HepG2 (cell line): ENCODE measurements around the gene CST8. TPM values are rescaled to one million over a fixed set of nuclear protein-coding genes. Genes with fewer than 3 reads are reported as not detected.
A peak's percentile ranks its signal among the peaks of the same experiment; 100 is the strongest.

Source experiments
- BRCA1 ChIP-seq: sonication (generic); formaldehyde crosslinking; IDR thresholded peaks from 2 replicates; pipeline ENCODE4 v1.4.0; 2020; ENCODE audit warnings: missing genetic modification reagents
- CBX5 ChIP-seq: sonication (generic); formaldehyde crosslinking; IDR thresholded peaks from 2 replicates; pipeline ENCODE4 v1.4.0; 2020; ENCODE audit warnings: missing genetic modification reagents, borderline replicate concordance
- DZIP1 ChIP-seq: sonication (generic); formaldehyde crosslinking; IDR thresholded peaks from 2 replicates; pipeline ENCODE4 v1.5.0; 2020; ENCODE audit warnings: mild to moderate bottlenecking, missing genetic modification reagents
- EHMT2 ChIP-seq: fragments of 200-600 bp; sonication (generic); IDR thresholded peaks from 2 replicates; pipeline ENCODE4 v1.7.0; 2017; ENCODE audit warnings: antibody characterized with exemption, low read depth, low read length, borderline replicate concordance
- ERF ChIP-seq: IDR thresholded peaks from 2 replicates; pipeline ENCODE4 v1.6.1; 2018; ENCODE audit warnings: missing biosample characterization, missing genetic modification reagents
- KMT2A ChIP-seq: sonication (generic); formaldehyde crosslinking; IDR thresholded peaks from 2 replicates; pipeline ENCODE4 v1.4.0; 2020; ENCODE audit warnings: missing genetic modification reagents
- MXD1 ChIP-seq: sonication (generic); formaldehyde crosslinking; IDR thresholded peaks from 2 replicates; pipeline ENCODE4 v1.4.0; 2020; ENCODE audit warnings: mild to moderate bottlenecking, missing genetic modification reagents
- MYNN ChIP-seq: sonication (generic); formaldehyde crosslinking; IDR thresholded peaks from 2 replicates; pipeline ENCODE4 v1.4.0; 2020; ENCODE audit warnings: mild to moderate bottlenecking, low read depth, missing genetic modification reagents
- NAIF1 ChIP-seq: sonication (generic); formaldehyde crosslinking; IDR thresholded peaks from 2 replicates; pipeline ENCODE4 v1.5.0; 2020; ENCODE audit warnings: mild to moderate bottlenecking, missing genetic modification reagents, borderline replicate concordance
- RAD51 ChIP-seq: fragments of 450-650 bp; IDR thresholded peaks from 2 replicates; pipeline ENCODE4 v1.6.1; 2016; ENCODE audit warnings: borderline replicate concordance
- RFXAP ChIP-seq: sonication (generic); formaldehyde crosslinking; IDR thresholded peaks from 2 replicates; pipeline ENCODE4 v1.4.0; 2020; ENCODE audit warnings: missing genetic modification reagents, borderline replicate concordance
- ZBTB7A ChIP-seq: sonication (generic); formaldehyde crosslinking; IDR thresholded peaks from 2 replicates; pipeline ENCODE4 v1.8.0; 2022; ENCODE audit warnings: mild to moderate bottlenecking, missing genetic modification reagents
- ZNF263 ChIP-seq: sonication (generic); formaldehyde crosslinking; IDR thresholded peaks from 2 replicates; pipeline ENCODE4 v1.4.0; 2020; ENCODE audit warnings: missing genetic modification reagents
- ZNF296 ChIP-seq: sonication (generic); formaldehyde crosslinking; conservative IDR thresholded peaks from 2 replicates; pipeline ENCODE4 v1.5.0; 2020; ENCODE audit warnings: mild to moderate bottlenecking, missing genetic modification reagents
- ZNF589 ChIP-seq: sonication (generic); formaldehyde crosslinking; conservative IDR thresholded peaks from 2 replicates; pipeline ENCODE4 v1.8.0; 2022; ENCODE audit warnings: mild to moderate bottlenecking, moderate library complexity, missing genetic modification reagents
- ZNF639 ChIP-seq: conservative IDR thresholded peaks from 2 replicates; pipeline ENCODE4 v1.6.1; 2018; ENCODE audit warnings: missing genetic modification reagents
- ZNF761 ChIP-seq: sonication (generic); formaldehyde crosslinking; conservative IDR thresholded peaks from 2 replicates; pipeline ENCODE4 v1.4.0; 2020; ENCODE audit warnings: mild to moderate bottlenecking, missing genetic modification reagents
- ZNF775 ChIP-seq: sonication (generic); formaldehyde crosslinking; IDR thresholded peaks from 2 replicates; pipeline ENCODE4 v1.4.0; 2020; ENCODE audit warnings: missing genetic modification reagents, mild to moderate bottlenecking, moderate library complexity, borderline replicate concordance
- polyA plus RNA-seq, 8 experiments: library from polyadenylated mRNA; depleted of rRNA in 3 of 8; stranded (reverse) in 7 of 8; unstranded in 1 of 8; fragments of >200 nt; fragmentation: Illumina TruSeq in 4 of 8; extraction: Trizol in 4 of 8; gene quantifications; 2 replicates each; pipeline versions ENCODE4 v1.2.1 to v1.2.3, GENCODE V29; 2011 to 2016; ENCODE audit warnings: low read depth in 4 of 8, missing spikeins in 1 of 8, mixed read lengths in 1 of 8; ENCODE audit not compliant: insufficient read depth in 1 of 8
- total RNA-seq, 5 experiments: library from RNA; depleted of rRNA; stranded (reverse); fragments of >200 nt; fragmentation: Illumina TruSeq; extraction: Trizol; gene quantifications; 2 replicates each; pipeline ENCODE4 v1.2.3, GENCODE V29; 2016; ENCODE audit warnings: low read depth in 1 of 5
- TF ChIP-seq, protein P1 (sequence below): sonication (generic); formaldehyde crosslinking; IDR thresholded peaks from 2 replicates; pipeline ENCODE4 v1.8.0; 2022; ENCODE audit warnings: mild to moderate bottlenecking, missing genetic modification reagents
- TF ChIP-seq, protein P2 (sequence below): sonication (generic); formaldehyde crosslinking; IDR thresholded peaks from 2 replicates; pipeline ENCODE4 v1.5.1; 2020; ENCODE audit warnings: mild to moderate bottlenecking, missing genetic modification reagents, moderate library complexity

The CST8 gene
- total and polyA plus RNA-seq, 2 of the 13 experiments (the other 11 are each of a cell fraction or from before 2014, with no cell fraction given), result not detected

GRCh38 chr20:23476015-23476754, 14.7 kb upstream of the CST8 start (continued):
- TF ChIP-seq NAIF1 (no peak), ZNF296 (CRISPR knock-in tag) (no peak), ZNF263 (no peak), RAD51 (0 out of 2 replicates have a peak, but pooled peaks have one; percentile 26), DZIP1 (CRISPR knock-in tag) (no peak), ZNF589 (no peak), ZNF639 (CRISPR knock-in tag) (no peak), ERF (CRISPR knock-in tag) (no peak), ZNF775 (CRISPR knock-in tag) (no peak), MYNN (CRISPR knock-in tag) (no peak), ZNF761 (CRISPR knock-in tag) (no peak), BRCA1 (CRISPR knock-in tag) (no peak), EHMT2 (no peak), RFXAP (CRISPR knock-in tag) (no peak), CBX5 (CRISPR knock-in tag) (no peak), MXD1 (CRISPR knock-in tag) (no peak), ZBTB7A (CRISPR knock-in tag) (no peak), KMT2A (no peak)
- TF ChIP-seq, protein P1, sequence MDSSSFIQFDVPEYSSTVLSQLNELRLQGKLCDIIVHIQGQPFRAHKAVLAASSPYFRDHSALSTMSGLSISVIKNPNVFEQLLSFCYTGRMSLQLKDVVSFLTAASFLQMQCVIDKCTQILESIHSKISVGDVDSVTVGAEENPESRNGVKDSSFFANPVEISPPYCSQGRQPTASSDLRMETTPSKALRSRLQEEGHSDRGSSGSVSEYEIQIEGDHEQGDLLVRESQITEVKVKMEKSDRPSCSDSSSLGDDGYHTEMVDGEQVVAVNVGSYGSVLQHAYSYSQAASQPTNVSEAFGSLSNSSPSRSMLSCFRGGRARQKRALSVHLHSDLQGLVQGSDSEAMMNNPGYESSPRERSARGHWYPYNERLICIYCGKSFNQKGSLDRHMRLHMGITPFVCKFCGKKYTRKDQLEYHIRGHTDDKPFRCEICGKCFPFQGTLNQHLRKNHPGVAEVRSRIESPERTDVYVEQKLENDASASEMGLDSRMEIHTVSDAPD (CRISPR knock-in tag), result no peak
- TF ChIP-seq, protein P2, sequence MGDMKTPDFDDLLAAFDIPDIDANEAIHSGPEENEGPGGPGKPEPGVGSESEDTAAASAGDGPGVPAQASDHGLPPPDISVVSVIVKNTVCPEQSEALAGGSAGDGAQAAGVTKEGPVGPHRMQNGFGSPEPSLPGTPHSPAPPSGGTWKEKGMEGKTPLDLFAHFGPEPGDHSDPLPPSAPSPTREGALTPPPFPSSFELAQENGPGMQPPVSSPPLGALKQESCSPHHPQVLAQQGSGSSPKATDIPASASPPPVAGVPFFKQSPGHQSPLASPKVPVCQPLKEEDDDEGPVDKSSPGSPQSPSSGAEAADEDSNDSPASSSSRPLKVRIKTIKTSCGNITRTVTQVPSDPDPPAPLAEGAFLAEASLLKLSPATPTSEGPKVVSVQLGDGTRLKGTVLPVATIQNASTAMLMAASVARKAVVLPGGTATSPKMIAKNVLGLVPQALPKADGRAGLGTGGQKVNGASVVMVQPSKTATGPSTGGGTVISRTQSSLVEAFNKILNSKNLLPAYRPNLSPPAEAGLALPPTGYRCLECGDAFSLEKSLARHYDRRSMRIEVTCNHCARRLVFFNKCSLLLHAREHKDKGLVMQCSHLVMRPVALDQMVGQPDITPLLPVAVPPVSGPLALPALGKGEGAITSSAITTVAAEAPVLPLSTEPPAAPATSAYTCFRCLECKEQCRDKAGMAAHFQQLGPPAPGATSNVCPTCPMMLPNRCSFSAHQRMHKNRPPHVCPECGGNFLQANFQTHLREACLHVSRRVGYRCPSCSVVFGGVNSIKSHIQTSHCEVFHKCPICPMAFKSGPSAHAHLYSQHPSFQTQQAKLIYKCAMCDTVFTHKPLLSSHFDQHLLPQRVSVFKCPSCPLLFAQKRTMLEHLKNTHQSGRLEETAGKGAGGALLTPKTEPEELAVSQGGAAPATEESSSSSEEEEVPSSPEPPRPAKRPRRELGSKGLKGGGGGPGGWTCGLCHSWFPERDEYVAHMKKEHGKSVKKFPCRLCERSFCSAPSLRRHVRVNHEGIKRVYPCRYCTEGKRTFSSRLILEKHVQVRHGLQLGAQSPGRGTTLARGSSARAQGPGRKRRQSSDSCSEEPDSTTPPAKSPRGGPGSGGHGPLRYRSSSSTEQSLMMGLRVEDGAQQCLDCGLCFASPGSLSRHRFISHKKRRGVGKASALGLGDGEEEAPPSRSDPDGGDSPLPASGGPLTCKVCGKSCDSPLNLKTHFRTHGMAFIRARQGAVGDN (CRISPR knock-in tag), result no peak
